GM12891 (cell line): ENCODE measurements around the gene ADH1B.

Experiments
- DNase-seq: peaks from one replicate; pipeline ENCODE4 v3.0.0; 2011; ENCODE audit warnings: low spot score; ENCODE audit not compliant: insufficient read length
- FAIRE-seq: peaks from 2 replicates; lab custom pipeline; 2011; peaks lifted over from hg19 to GRCh38; lab: Jason Lieb, UNC
- PAX5 ChIP-seq: IDR thresholded peaks from 2 replicates; pipeline ENCODE4 v1.6.1; 2011; ENCODE audit warnings: low read length, moderate library complexity, mild to moderate bottlenecking; ENCODE audit not compliant: insufficient read depth, severe bottlenecking
- POLR2A ChIP-seq: IDR thresholded peaks from 2 replicates; pipeline ENCODE4 v1.6.1; 2011; ENCODE audit warnings: low read depth, low read length, control low read depth
- POLR2AphosphoS5 ChIP-seq: IDR thresholded peaks from 2 replicates; pipeline ENCODE4 v1.6.1; 2011; ENCODE audit warnings: low read depth, low read length, control low read depth
- POU2F2 ChIP-seq: IDR thresholded peaks from 2 replicates; pipeline ENCODE4 v1.6.1; 2011; ENCODE audit warnings: low read depth, mild to moderate bottlenecking, control low read depth, low read length, moderate library complexity
- SPI1 ChIP-seq: IDR thresholded peaks from 2 replicates; pipeline ENCODE4 v1.6.1; 2011; ENCODE audit warnings: low read depth, low read length, control low read depth
- TAF1 ChIP-seq: IDR thresholded peaks from 2 replicates; pipeline ENCODE4 v1.6.1; 2011; ENCODE audit warnings: low read depth, low read length, control low read depth

The ADH1B gene

GRCh38 chr4:99300934-99301333 lies 20.3 kb downstream of the ADH1B start:
- FAIRE-seq, result no peak
- DNase-seq, result no peak
- TF ChIP-seq PAX5 (no peak), TAF1 (no peak), SPI1 (no peak), POU2F2 (no peak), POLR2AphosphoS5 (no peak), POLR2A (no peak)

GRCh38 chr4:99293357-99293756 lies 27.8 kb downstream of the ADH1B start:
- TF ChIP-seq SPI1 (no peak), TAF1 (no peak), POLR2A (no peak), PAX5 (no peak), POU2F2 (no peak), POLR2AphosphoS5 (no peak)
- FAIRE-seq (no peak), DNase-seq (no peak)

- DNase-seq (no peak), FAIRE-seq (no peak)
- TF ChIP-seq TAF1, result no peak
- TF ChIP-seq SPI1, result no peak
- TF ChIP-seq POLR2AphosphoS5, result no peak
- no peak for TF ChIP-seq PAX5
- TF ChIP-seq POU2F2, result no peak
- no peak for TF ChIP-seq POLR2A
Measured at GRCh38 chr4:99290848-99291786, 30.1 kb downstream of the ADH1B start, which contains the start of gene ADH1A. ADH1A (minus strand) TSS chr4:99290985; CDS start chr4:99290914, 71 bp downstream.

DNA sequence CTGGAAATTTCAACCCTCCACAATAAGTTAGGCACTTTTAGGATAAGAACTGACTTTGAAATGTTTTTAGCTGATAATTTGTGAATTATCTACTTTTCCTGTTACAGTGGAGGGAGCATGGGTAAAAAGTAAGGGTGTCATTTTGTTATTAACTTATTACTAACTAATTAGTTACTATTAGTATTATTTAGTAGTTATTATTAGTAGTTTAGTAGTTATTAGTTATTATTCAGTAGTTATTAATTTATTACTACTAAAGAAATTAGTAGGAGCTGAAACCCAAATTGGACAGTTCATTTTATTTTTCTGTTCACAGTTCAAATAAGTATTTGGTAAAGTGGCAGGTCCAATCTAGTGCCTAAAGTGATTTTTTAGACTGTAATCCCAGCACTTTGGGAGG lies 35.8 kb downstream of the ADH1B start:
- DNase-seq, result no peak
- no peak for FAIRE-seq
- TF ChIP-seq PAX5 (no peak), POLR2AphosphoS5 (no peak), POLR2A (no peak), POU2F2 (no peak), TAF1 (no peak), SPI1 (no peak)

DNA sequence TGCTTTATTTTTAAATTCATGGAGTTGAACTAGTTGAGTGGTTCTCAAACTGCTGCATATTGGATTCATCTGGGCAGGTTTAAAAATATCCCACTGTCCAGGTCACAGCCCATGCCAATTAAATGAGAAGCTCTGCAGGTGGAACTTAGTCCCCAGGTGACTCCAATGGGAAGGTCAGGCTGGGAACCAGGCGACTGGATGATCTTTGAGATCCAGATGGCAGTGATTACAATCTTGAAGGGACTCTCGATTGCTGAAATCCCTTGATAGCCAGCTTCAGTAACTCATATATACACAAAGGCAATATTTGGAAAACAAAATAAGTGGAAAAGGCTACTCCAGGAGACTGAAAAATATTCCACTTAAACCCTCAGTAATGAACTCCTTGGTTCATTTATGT lies 38.5 kb downstream of the ADH1B start:
- DNase-seq (no peak), FAIRE-seq (no peak)
- no peak for TF ChIP-seq POLR2AphosphoS5
- TF ChIP-seq SPI1, result no peak
- no peak for TF ChIP-seq POLR2A
- no peak for TF ChIP-seq POU2F2
- no peak for TF ChIP-seq PAX5
- no peak for TF ChIP-seq TAF1

GRCh38 chr4:99281261-99281660 lies 39.9 kb downstream of the ADH1B start:
- FAIRE-seq (no peak), DNase-seq (no peak)
- TF ChIP-seq POLR2AphosphoS5, result no peak
- TF ChIP-seq TAF1, result no peak
- TF ChIP-seq PAX5, result no peak
- TF ChIP-seq POU2F2, result no peak
- no peak for TF ChIP-seq POLR2A
- TF ChIP-seq SPI1, result no peak

DNA sequence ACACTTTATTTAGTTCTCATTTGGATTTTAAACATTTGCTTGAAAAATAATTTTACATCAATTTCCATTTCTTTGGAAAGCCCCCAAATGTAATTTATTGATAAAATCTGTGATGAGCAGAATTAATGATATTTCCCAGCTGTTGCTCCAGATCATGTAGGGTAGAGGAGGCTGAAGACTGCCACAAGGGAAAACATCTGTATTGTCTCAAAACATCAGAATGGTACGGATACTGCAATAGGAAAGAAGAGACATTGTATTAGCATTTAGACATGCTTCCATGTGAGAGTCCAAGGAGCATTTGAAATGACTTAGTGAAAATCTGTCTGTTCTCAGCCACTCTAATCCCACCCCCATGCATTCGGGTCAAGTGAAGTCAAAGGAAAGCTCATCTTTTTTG lies 44.8 kb downstream of the ADH1B start:
- FAIRE-seq (no peak), DNase-seq (no peak)
- TF ChIP-seq POU2F2, result no peak
- TF ChIP-seq POLR2A, result no peak
- no peak for TF ChIP-seq SPI1
- no peak for TF ChIP-seq PAX5
- TF ChIP-seq TAF1, result no peak
- TF ChIP-seq POLR2AphosphoS5, result no peak

DNA sequence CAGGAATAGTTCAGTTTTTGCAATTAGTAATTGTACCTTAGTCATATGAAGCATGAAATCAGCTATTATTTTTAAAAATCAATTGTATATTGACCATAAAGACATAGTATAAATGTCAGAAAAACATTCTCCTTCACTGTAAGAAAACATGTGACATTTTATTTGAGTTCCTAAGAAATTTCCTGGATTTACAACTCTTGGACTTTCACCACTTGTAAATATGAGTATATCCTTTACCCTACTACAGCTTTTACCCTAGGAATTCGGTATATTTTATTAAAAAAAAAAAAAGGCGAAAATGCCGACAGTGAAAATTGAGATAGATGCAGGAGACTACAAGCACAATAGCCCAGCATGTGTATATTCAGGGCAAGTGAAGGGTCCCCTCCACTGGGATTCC lies 45.3 kb downstream of the ADH1B start:
- no peak for FAIRE-seq
- TF ChIP-seq POU2F2 (no peak), PAX5 (no peak), POLR2A (no peak), TAF1 (no peak), POLR2AphosphoS5 (no peak), SPI1 (no peak)
- DNase-seq, result no peak

DNA sequence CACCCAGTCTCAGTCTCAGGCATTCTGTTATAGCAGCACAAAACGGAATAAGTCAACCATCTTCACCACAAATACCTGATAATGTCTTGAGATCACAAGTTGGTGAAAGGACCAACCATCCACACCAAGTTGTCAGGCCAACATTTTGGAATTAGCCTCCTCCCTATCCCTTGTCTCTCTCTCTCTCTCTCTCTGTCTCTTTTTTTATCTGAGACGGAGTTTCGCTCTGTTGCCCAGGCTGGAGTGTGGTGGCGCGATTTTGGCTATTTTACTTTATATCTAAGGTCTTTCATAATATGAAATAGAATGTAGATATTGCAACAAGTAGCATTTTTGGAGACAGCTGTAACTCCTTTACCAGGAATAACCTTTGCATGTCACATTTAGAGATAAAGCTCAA lies 46.2 kb downstream of the ADH1B start:
- FAIRE-seq, result no peak
- no peak for TF ChIP-seq POLR2AphosphoS5
- TF ChIP-seq SPI1, result no peak
- TF ChIP-seq TAF1, result no peak
- no peak for TF ChIP-seq PAX5
- no peak for TF ChIP-seq POLR2A
- DNase-seq, result no peak
